Heart left ventricle (tissue), 16 donors: ENCODE measurements around the gene RANBP3. TPM values are rescaled to one million over a fixed set of nuclear protein-coding genes. Genes with fewer than 3 reads are reported as not detected.
A peak's percentile ranks its signal among the peaks of the same experiment; 100 is the strongest.
"Not testable (repeated sequence)": the region's sequence is repeated elsewhere in the genome, so short reads cannot be mapped to it uniquely, and the experiment has no call there.

ENCODE experiments used
- ATAC-seq, 4 donors: fragments of 200-7000 bp; cut with Tn5 transposase; one replicate each; pipeline ENCODE4 v1.9.1; 2020 to 2022; ENCODE audit warnings: moderate library complexity in 4 of 4, mild to moderate bottlenecking in 3 of 4, moderate number of reproducible peaks in 1 of 4
- DNase-seq, 5 donors: peaks; one replicate each; pipeline ENCODE4 v3.0.0-alpha.2; 2020
- H3K27ac ChIP-seq, 12 donors: fragments of 200-600 bp; sonication (generic) in 4 of 12; one replicate each; pipeline versions ENCODE4 v1.5.0 to v1.8.0; 2016 to 2022; ENCODE audit warnings: mild to moderate bottlenecking in 2 of 12
- H3K27me3 ChIP-seq, 9 donors: fragments of 200-600 bp; sonication (generic) in 2 of 9; one replicate each; pipeline versions ENCODE4 v1.5.1 to v1.8.0; 2016 to 2022; ENCODE audit warnings: mild to moderate bottlenecking in 3 of 9
- H3K36me3 ChIP-seq, 9 donors: fragments of 200-600 bp; sonication (generic) in 2 of 9; one replicate each; pipeline versions ENCODE4 v1.5.0 to v1.8.0; 2018 to 2022; ENCODE audit warnings: mild to moderate bottlenecking in 2 of 9
- H3K4me1 ChIP-seq, 12 donors: fragments of 200-600 bp; sonication (generic) in 4 of 12; one replicate each; pipeline versions ENCODE4 v1.5.0 to v1.8.0; 2016 to 2022; ENCODE audit warnings: mild to moderate bottlenecking in 3 of 12
- H3K4me3 ChIP-seq, 12 donors: fragments of 200-600 bp; sonication (generic) in 4 of 12; one replicate each; pipeline versions ENCODE4 v1.5.0 to v1.8.0; 2017 to 2022; ENCODE audit warnings: mild to moderate bottlenecking in 9 of 12, moderate library complexity in 4 of 12
- H3K9me3 ChIP-seq, 12 donors: fragments of 200-600 bp; sonication (generic) in 4 of 12; one replicate each; pipeline versions ENCODE4 v1.5.0 to v1.8.0; 2016 to 2022; ENCODE audit warnings: mild to moderate bottlenecking in 1 of 12
- POLR2A ChIP-seq, 2 donors: fragments of 450-650 bp; IDR thresholded peaks; one replicate each; pipeline ENCODE4 v1.6.1; 2017; ENCODE audit warnings: antibody characterized with exemption in 2 of 2, mild to moderate bottlenecking in 2 of 2, moderate library complexity in 2 of 2
- WGBS, 4 donors: extraction: QIAGEN DNeasy Blood & Tissue Kit in 2 of 4; methylation state at CpG; one replicate each; pipeline versions ENCODE4 v1.1.5 to v1.1.7; 2013 to 2018; 5-methylcytosine and 5-hydroxymethylcytosine counted together
- intact Hi-C, 10 donors: fragments of 100-400 bp; cut with DNase I; formaldehyde crosslinking; loops; one replicate each; pipeline versions ENCODE4 v1.11.1 to v1.14.2; 2022
- polyA plus RNA-seq, 2 donors: library from polyadenylated mRNA; stranded (reverse); fragments of 200-250 nt; gene quantifications; one replicate each; pipeline ENCODE4 v1.2.3, GENCODE V29; 2013
- total RNA-seq, 9 donors: library from RNA; depleted of rRNA in 2 of 9; stranded (reverse); fragments of >200 nt in 2 of 9; fragmentation: NEBNext Ultra II Directional in 3 of 9; extraction: Animal tissue kit (Norgen Biotek cat#: 25700) in 3 of 9; gene quantifications; one replicate each; pipeline versions ENCODE4 v1.1.0 to v1.2.4, GENCODE V29; 2016 to 2023
- TF ChIP-seq, protein P1 (sequence below), 12 donors: fragments of 200-600 bp; sonication (generic) in 4 of 12; IDR thresholded peaks; one replicate each; pipeline versions ENCODE4 v1.5.0 to v1.8.0; 2018 to 2022; ENCODE audit warnings: antibody characterized with exemption in 12 of 12, mild to moderate bottlenecking in 5 of 12
- donor health status: ischemic (EF 13 %, LVEDD 7.1; RV severe dilation, severe dysfunction).
- donor health status: healthy with polysubstance abuse.
- donor health status: DM: no; HTN: yes; CAD: no.
- donor health status: DM: no; HTN: no; CAD: no.
- donor health status: ischemic (EF 25% LVEDD 6.9; RV normal size, moderate dysfunction).
- donor health status: ischemic (EF 25% LVEDD 5.7; RV mildly dilated, moderate dysfunction).
- donor health status: healthy.
- donor health status: DM: yes; HTN: yes; CAD: no.
- donor health status: ischemic (EF 35%, LVEDD 5.7; RV mildly dilated, moderate dysfunction).
- donor health status: nonischemic (EF 11% LVEDD 7.7; RV severe dilation, severe dysfunction).
- donor health status: DM: yes; HTN: yes; CAD: no.
- donor health status: PGD.
- donor health status: ischemic (EF 29% LVEDD 5.4; RV normal size, mild dysfunction).
- donor health status: nonischemic (EF 23%, LVEDD 6.1; RV moderate dilation, normal function).

RANBP3 gene
- total and polyA plus RNA-seq, 11 donors = 29.4 to 80.7 (median 58.0) TPM

DNA sequence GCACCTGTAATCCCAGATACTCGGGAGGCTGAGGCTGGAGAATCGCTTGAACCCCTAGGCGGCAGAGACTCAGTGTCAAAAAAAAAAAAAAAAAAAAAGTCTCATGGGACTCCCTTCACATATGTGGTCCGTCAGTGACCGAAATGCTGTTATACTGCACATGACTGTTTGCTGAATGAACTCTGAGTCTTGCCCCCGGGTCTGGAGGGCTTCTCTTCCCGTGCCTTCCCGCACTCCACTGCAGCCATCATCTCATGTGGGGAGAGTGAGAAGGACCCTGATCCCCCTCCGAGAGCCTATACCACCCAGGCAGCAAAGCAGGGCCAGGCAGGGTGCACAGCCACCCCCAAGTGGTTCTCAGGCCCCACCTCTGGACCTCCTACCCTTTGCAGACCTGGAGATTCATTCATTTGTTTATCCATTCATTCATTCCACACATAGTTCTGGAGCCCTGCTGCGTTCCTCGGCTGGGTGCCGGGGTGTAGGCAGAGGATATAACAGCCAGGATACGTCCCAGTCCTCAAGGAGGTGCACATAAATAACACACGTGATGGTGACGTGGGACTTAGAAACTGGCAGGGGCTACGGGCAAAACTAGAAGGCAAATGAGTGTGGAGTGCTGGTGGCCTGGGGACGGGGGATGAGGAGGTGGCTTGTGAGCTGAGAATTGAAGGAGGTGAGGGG is 88.5 kb downstream of the RANBP3 start:
- 49 to 63% (median 58%) methylated on average over 17 of the region's 17 CpGs for WGBS, 4 donors
- Histone ChIP-seq H3K27ac (peak overlapping the region in 1 of 12 donors; percentile 46), H3K27me3 (peaks cover 0 to 15% (median 0%) of the 10 kb centered on the region in 9 donors)

DNA sequence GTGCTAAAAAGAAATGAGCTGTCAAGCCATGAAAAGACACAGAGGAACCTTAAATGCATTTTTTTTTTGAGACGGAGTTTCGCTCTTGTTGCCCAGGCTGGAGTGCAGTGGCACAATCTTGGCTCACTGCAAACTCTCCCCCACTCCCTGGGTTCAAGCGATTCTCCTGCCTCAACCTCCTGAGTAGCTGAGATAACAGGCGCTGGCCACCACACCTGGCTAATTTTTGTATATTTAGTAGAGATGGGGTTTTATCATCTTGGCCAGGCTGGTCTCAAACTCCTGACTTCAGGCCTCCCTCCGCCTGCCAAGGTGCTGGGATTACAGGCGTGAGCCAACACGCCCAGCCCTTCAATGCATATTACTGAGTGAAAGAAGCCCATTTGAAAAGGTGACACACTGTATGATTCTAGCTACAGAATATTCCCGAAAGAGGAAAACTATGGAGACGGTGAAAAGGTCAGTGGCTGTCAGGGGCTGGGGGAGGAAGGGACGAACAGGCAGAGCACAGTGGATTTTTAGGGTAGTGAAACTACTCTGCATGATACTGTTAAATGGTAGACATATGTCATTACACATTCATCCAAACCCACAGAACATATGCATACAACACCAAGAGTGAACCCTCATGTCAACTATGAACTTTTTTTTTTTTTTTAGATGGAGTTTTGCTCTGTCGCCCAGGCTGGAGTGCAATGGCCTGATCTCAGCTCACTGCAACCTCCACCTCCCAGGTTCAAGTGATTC is 93.7 kb downstream of the RANBP3 start:
- intact Hi-C loops, H3K9me3 ChIP-seq, DNase-seq, H3K36me3 ChIP-seq, H3K27me3 ChIP-seq, ATAC-seq, H3K4me3 ChIP-seq: not testable (repeated sequence)
- Histone ChIP-seq H3K4me1 (peaks cover 0 to 14% (median 9%) of the 10 kb centered on the region in 12 donors), H3K27ac (peak overlapping the region in 1 of 12 donors; percentile 43)
- 76 to 81% (median 78%) methylated on average over 11 of the region's 11 CpGs for WGBS, 4 donors

More for the DNA sequence above, 88.5 kb downstream of the RANBP3 start:
- intact Hi-C loops = no loop called here
- Histone ChIP-seq H3K4me3 (no peak overlapping the region), H3K9me3 (no peaks in the 10 kb centered on the region), H3K4me1 (peaks cover 0 to 31% (median 18%) of the 10 kb centered on the region in 12 donors), H3K36me3 (no peaks in the 10 kb centered on the region)
- ATAC-seq (no peak), DNase-seq (no peak)
- TF ChIP-seq, protein P1, sequence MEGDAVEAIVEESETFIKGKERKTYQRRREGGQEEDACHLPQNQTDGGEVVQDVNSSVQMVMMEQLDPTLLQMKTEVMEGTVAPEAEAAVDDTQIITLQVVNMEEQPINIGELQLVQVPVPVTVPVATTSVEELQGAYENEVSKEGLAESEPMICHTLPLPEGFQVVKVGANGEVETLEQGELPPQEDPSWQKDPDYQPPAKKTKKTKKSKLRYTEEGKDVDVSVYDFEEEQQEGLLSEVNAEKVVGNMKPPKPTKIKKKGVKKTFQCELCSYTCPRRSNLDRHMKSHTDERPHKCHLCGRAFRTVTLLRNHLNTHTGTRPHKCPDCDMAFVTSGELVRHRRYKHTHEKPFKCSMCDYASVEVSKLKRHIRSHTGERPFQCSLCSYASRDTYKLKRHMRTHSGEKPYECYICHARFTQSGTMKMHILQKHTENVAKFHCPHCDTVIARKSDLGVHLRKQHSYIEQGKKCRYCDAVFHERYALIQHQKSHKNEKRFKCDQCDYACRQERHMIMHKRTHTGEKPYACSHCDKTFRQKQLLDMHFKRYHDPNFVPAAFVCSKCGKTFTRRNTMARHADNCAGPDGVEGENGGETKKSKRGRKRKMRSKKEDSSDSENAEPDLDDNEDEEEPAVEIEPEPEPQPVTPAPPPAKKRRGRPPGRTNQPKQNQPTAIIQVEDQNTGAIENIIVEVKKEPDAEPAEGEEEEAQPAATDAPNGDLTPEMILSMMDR (IDR thresholded peaks at IDR 0.05) = no peak
- no peak for TF ChIP-seq POLR2A (IDR thresholded peaks at IDR 0.05)

DNA sequence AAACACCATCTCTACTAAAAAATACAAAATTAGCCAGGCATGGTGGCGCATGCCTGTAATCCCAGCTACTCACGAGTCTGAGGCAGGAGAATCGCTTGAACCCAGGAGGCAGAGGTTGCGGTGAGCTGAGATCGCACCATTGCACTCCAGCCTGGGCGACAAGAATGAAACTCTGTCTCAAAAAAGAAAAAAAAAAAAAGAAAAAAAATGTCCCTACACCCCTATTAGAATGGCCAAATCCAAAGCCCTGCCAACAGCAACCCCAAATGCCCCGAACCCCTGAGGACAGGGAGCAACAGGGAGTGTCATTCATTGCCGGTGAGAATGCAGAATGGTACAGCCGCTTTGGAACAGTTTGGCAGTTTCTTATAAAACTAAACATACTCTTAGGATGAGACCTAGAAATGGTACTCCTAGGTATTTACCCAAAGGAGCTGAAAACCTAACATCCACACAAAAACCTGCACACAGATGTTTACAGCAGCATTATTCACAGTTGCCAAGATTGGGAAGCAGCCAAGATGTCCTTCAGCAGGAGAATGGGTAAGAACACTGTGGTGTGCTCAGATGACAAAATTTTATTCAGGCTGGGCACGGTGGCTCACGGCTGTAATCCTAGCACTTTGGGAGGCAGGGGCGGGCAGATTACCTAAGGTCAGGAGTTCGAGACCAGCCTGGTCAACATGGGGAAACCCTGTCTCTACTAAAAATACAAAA is 94.6 kb downstream of the RANBP3 start:
- 69 to 76% (median 73%) methylated on average over 13 of the region's 13 CpGs for WGBS, 4 donors
- DNase-seq, ATAC-seq, H3K36me3 ChIP-seq, H3K9me3 ChIP-seq, H3K4me3 ChIP-seq, intact Hi-C loops: not testable (repeated sequence)
- peak overlapping the region in 1 of 12 donors; percentile 43 for H3K27ac ChIP-seq
- H3K27me3 ChIP-seq = peaks cover 0 to 12% (median 0%) of the 10 kb centered on the region in 9 donors
- H3K4me1 ChIP-seq = peaks cover 0 to 14% (median 9%) of the 10 kb centered on the region in 12 donors

DNA sequence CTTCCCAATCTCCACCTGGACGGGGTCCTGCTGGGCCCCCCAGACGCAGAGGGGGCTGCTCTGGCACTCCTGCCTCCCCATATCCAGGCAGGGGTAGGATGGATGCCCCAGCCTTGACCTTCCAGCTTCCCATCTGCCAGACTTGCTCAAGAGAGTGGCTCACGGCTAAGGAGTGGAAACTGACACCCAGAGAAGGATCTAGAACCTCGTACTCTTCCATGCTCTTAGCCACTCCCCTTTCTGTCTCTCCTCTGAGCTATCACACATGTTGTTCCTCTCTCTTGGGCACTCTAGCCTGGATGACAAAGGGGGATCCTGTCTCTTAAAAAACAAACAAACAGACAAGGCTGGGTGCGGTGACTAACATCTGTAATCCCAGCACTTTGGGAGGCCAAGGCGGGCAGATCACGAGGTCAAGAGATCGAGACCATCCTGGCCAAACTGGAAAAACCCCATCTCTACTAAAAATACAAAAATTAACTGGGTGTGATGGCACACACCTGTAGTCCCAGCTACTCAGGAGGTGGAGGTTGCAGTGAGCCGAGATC is 95.4 kb downstream of the RANBP3 start:
- H3K4me1 ChIP-seq = peaks cover 0 to 14% (median 9%) of the 10 kb centered on the region in 12 donors
- H3K36me3 ChIP-seq = no peaks in the 10 kb centered on the region
- TF ChIP-seq POLR2A (IDR thresholded peaks at IDR 0.05) = no peak
- TF ChIP-seq, protein P1 (IDR thresholded peaks at IDR 0.05) = no peak
- no peak for DNase-seq
- no peak for ATAC-seq
- no peaks in the 10 kb centered on the region for H3K9me3 ChIP-seq
- H3K27ac ChIP-seq = peak overlapping the region in 1 of 12 donors; percentile 80
- H3K27me3 ChIP-seq = peaks cover 0 to 12% (median 0%) of the 10 kb centered on the region in 9 donors
- intact Hi-C loops = no loop called here
- no peak overlapping the region for H3K4me3 ChIP-seq
- 63 to 73% (median 71%) methylated on average over 9 of the region's 9 CpGs for whole genome bisulfite sequencing, 4 donors
